SH-SY5Y (cell line): Measurements from ENCODE around the gene NOP58.
A peak's percentile ranks its signal among the peaks of the same experiment; 100 is the strongest.

Source experiments
- GATA2 ChIP-seq: IDR thresholded peaks from 2 replicates; pipeline ENCODE4 v1.6.1; 2011; ENCODE audit warnings: mild to moderate bottlenecking, low read depth, low read length
- GATA3 ChIP-seq: IDR thresholded peaks from 2 replicates; pipeline ENCODE4 v1.6.1; 2011; ENCODE audit warnings: low read depth, mild to moderate bottlenecking, low read length, moderate library complexity

The NOP58 gene, protein sequence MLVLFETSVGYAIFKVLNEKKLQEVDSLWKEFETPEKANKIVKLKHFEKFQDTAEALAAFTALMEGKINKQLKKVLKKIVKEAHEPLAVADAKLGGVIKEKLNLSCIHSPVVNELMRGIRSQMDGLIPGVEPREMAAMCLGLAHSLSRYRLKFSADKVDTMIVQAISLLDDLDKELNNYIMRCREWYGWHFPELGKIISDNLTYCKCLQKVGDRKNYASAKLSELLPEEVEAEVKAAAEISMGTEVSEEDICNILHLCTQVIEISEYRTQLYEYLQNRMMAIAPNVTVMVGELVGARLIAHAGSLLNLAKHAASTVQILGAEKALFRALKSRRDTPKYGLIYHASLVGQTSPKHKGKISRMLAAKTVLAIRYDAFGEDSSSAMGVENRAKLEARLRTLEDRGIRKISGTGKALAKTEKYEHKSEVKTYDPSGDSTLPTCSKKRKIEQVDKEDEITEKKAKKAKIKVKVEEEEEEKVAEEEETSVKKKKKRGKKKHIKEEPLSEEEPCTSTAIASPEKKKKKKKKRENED

GRCh38 chr2:202265467-202266277, at the start of gene NOP58:
NOP58 (plus strand) TSS chr2:202265763; CDS start chr2:202265942, 179 bp downstream.
- no peak for TF ChIP-seq GATA3
- TF ChIP-seq GATA2: peak; percentile 78

- TF ChIP-seq GATA2 (no peak), GATA3 (no peak)
These were observed 43.7 kb upstream of the NOP58 start for GRCh38 chr2:202221873-202222272.

- TF ChIP-seq GATA2: no peak
- TF ChIP-seq GATA3: no peak
These were observed 27.8 kb upstream of the NOP58 start for GRCh38 chr2:202237787-202238233.

DNA sequence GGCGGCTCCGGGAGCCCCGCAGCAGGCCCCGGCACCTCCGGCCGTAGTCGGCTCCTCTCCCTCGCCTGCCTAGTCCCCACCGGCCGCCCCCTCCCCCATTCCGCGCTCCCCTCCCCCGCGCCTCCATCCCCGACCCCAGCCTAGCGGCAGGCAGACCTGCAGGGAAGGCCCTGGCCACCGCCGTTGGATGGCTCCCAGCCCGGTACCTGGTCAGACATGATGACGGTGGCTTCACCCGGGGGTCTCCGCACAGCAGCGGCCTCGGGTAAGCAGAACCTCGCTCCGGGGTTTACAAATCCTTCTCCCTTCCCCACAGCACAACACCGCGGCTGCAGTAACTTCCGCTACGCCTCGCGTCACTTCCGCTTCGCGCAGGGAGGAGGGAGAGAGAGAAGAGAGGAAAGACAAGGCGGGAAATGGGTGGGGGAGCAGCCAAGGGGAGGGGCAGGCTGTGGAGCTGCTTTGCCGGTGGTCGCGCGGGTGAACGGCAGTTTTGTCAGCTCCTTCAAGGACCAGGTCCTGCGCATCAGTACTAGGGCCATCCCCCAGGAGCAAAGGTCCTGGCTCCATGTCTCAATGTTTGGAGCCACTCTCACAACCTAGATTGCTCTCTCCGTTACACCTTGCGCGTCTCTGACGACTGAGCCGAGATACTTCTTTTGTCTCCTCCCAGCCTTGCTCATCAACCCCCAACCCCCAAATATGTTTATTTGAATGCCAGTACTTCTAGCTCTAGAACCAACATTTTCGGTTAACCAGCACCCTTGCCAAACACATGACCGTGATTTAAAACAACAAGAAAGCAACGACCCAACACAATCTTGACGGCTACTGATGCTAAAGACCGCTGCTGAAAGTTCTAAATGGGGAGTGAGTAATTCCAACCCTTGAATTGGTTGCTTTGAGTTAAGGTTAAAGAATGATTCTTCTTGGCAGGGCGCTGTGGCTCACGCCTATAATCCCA, 27.0 kb upstream of the NOP58 start, which contains the start of gene SUMO1:
Gene SUMO1, minus strand, starts transcription at position 364 of the 964 bp plus-strand sequence. Its CDS starts 146 bp downstream, at position 218.
- TF ChIP-seq GATA2 (no peak), GATA3 (no peak)

- no peak for TF ChIP-seq GATA2
- no peak for TF ChIP-seq GATA3
These were observed 15.9 kb upstream of the NOP58 start for GRCh38 chr2:202249521-202250253.

- TF ChIP-seq GATA2 (no peak), GATA3 (no peak)
These were observed 14.1 kb upstream of the NOP58 start for GRCh38 chr2:202251494-202251893.

DNA sequence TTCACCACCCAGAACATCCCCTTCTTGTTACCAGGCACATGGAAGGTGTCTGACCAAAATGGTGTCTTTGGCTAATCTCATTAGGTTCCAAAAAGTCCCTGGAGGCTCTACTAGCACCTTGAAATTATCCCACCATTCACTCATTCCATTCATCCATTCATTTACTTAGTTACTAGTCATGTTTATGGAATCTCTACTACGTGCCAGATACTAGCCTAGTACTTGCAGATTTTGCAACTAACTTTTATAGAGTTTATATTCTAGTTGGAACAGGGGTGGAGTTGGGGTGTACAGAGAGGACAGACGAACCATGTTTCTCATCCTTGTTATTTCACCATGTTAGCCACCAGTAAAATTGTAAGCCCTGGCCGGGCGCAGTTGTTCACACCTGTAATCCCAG, 4.0 kb upstream of the NOP58 start:
- TF ChIP-seq GATA3: no peak

- no peak for TF ChIP-seq GATA3
- no peak for TF ChIP-seq GATA2
These were observed 1.9 kb downstream of the NOP58 start for GRCh38 chr2:202267495-202267894.

DNA sequence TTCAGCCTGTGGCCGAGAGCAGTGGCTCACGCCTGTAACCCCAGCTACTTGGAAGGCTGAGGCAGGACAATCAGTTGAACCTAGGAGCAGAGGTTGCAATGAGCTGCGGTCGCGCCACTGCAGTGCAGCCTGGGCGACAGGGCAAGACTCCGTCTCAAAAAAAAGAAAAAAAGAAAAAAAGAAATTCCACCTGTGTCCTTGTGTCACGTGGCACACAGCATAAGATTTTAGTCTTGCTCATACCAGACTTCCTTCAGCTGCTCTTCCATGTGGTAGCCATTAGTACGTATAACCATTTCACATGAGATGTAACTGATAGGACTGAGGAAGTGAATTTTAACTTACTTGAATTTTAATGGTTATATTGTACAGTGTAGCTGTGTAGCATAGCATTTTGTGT, 4.0 kb downstream of the NOP58 start:
- TF ChIP-seq GATA3 (no peak), GATA2 (no peak)

DNA sequence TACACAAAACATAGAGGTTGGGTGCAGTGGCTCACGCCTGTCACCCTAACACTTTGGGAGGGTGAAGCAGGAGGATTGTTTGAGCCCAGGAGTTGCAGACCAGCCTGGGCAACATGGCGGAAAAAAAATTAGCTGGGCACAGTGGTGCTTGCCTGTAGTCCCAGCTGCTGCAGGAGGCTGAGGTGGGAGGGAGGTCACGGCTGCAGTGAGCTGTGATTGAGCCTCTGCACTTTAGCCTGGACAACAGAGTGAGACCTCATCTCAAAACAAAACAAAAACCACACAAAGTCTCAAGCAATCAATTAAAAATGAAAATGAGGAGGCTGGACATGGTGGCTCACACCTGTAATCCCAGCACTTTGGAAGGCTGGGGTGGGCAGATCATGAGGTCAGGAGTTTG, 4.9 kb downstream of the NOP58 start:
- no peak for TF ChIP-seq GATA2
- no peak for TF ChIP-seq GATA3

GRCh38 chr2:202278036-202278760, 12.6 kb downstream of the NOP58 start:
- TF ChIP-seq GATA3 (no peak), GATA2 (no peak)

DNA sequence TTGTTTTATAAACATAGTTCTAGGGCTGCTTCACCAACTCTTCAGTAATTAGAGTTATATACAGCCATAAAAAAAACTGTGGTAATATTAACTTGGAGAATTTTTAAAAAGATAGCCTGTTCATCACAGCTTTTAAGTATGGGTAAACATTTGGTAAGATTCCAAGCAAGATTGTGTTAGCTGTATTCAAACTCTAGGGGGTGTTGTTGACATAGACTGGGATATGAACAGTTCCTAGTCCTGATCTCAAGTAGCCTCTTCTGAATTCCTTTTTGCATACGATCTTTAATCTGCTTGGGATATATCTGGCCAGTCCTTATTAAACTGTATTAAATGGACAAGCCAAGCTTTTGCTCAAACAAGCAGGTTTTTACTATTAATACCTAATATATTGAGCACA, 13.4 kb downstream of the NOP58 start:
- TF ChIP-seq GATA2 (no peak), GATA3 (no peak)

- TF ChIP-seq GATA2: no peak
- TF ChIP-seq GATA3: no peak
These were observed 21.0 kb downstream of the NOP58 start for GRCh38 chr2:202286595-202286994.
